Fibroblast of gingiva (primary cell): ENCODE measurements around the gene P4HTM.
A peak's percentile ranks its signal among the peaks of the same experiment; 100 is the strongest.

Source experiments
- DNase-seq: peaks from one replicate; pipeline ENCODE4 v3.0.0-alpha.2; 2011; ENCODE audit warnings: low read depth

The P4HTM gene

GRCh38 chr3:49023775-49024174 is 33.7 kb downstream of the P4HTM start:
- no peak for DNase-seq

GRCh38 chr3:49024449-49024848 is 34.4 kb downstream of the P4HTM start:
- DNase-seq: no peak

- DNase-seq: no peak
Measured at GRCh38 chr3:49025005-49025792, 35.2 kb downstream of the P4HTM start.

- no peak for DNase-seq
Measured at GRCh38 chr3:49025793-49026520, 35.9 kb downstream of the P4HTM start.

GRCh38 chr3:49026536-49026935 is 36.5 kb downstream of the P4HTM start:
- DNase-seq: no peak

GRCh38 chr3:49027634-49028033 is 37.6 kb downstream of the P4HTM start:
- no peak for DNase-seq

- DNase-seq: no peak
Measured at GRCh38 chr3:49028298-49028672, 38.2 kb downstream of the P4HTM start.

GRCh38 chr3:49028673-49029562 is 38.9 kb downstream of the P4HTM start, which contains the start of gene IMPDH2:
Gene IMPDH2 (minus strand): TSS chr3:49029398. CDS start chr3:49029350, 48 bp downstream.
- peak; percentile 93 for DNase-seq

- DNase-seq: no peak
Measured at GRCh38 chr3:49029563-49029884, 39.5 kb downstream of the P4HTM start.

- DNase-seq: no peak
Measured at GRCh38 chr3:49030321-49030720, 40.3 kb downstream of the P4HTM start.

GRCh38 chr3:49032646-49033304 is 42.7 kb downstream of the P4HTM start:
- DNase-seq: no peak

GRCh38 chr3:49034650-49035049 is 44.6 kb downstream of the P4HTM start:
- no peak for DNase-seq

GRCh38 chr3:49035281-49035680 is 45.2 kb downstream of the P4HTM start:
- DNase-seq: no peak

GRCh38 chr3:49053543-49053942 is 63.5 kb downstream of the P4HTM start:
- no peak for DNase-seq

- DNase-seq: no peak
Measured at GRCh38 chr3:49054344-49054862, 64.4 kb downstream of the P4HTM start.
